Measurements from ENCODE around the gene FAM199X. TPM values are rescaled to one million over a fixed set of nuclear protein-coding genes. Genes with fewer than 3 reads are reported as not detected.

FAM199X gene
- total and polyA plus RNA-seq, 2 of the 8 experiments (the other 6 are each of a cell fraction or from before 2014, with no cell fraction given) = 3.1 to 14.9 TPM

DNA sequence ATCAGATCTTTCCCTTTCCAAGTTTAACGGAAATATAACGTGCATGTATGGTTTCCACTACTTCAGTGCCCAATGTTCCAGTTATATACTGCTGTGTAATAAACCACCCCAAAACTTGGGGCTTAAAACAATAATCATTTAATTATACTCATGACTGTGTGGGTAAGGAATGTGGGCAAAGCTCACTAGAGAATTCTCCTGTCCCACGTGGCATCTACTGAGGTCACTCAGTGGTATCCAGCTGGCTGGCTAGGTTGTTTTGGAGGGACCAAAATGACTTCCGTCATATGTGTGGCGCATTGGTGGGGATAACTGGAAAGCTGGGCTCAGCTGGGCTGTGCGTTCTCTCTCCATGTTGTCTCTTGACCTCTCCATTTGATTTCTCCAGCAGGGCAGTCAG, 35.4 kb upstream of the FAM199X start:
- Histone ChIP-seq H3K9ac (replicated peaks in 1 of 4; ENCODE audit: extremely low read depth in 1 of 4, low read depth in 3 of 4, low read length in 3 of 4) (no peak overlapping the region), H2BK15ac (ENCODE audit: low read length) (no peak overlapping the region), H3K23me2 (ENCODE audit: low read depth, low read length) (no peaks in the 10 kb centered on the region), H3K23ac (ENCODE audit: insufficient read length) (no peak overlapping the region), H4K20me1 (replicated peaks in 1 of 2; ENCODE audit: control insufficient read depth in 1 of 2, insufficient read depth in 2 of 2, low read length in 2 of 2) (no peaks in the 10 kb centered on the region), H3K14ac (ENCODE audit: insufficient read length) (no peak overlapping the region), H2AFZ (ENCODE audit: low read length) (no peak overlapping the region), H3K9me3 (ENCODE audit: insufficient read depth in 2 of 2, low read depth in 1 of 2, low read length in 1 of 2) (no peaks in the 10 kb centered on the region), H3K4me3 (ENCODE audit: extremely low read depth in 1 of 4, insufficient read depth in 2 of 4, low read depth in 3 of 4, low read length in 4 of 4) (no peak overlapping the region), H3K79me2 (ENCODE audit: control insufficient read depth in 1 of 2, insufficient read depth in 2 of 2, low read length in 2 of 2) (no peaks in the 10 kb centered on the region), H3K4me1 (replicated peaks in 1 of 4; ENCODE audit: control insufficient read depth in 3 of 4, insufficient read depth in 4 of 4, low read length in 3 of 4) (no peaks in the 10 kb centered on the region), H3K36me3 (ENCODE audit: control insufficient read depth in 2 of 4, insufficient read depth in 4 of 4, low read length in 3 of 4) (no peaks in the 10 kb centered on the region), H3K4ac (replicated peaks; ENCODE audit: insufficient read length, low read depth, low read length) (no peak overlapping the region), H2BK120ac (replicated peaks; ENCODE audit: low read depth, low read length) (no peak overlapping the region), H3K56ac (replicated peaks; ENCODE audit: insufficient read length, low read depth, low read length) (no peak overlapping the region), H2BK20ac (ENCODE audit: low read length) (no peak overlapping the region), H3K79me1 (ENCODE audit: low read depth, low read length) (no peaks in the 10 kb centered on the region), H2BK12ac (ENCODE audit: low read depth, low read length) (no peak overlapping the region), H4K5ac (ENCODE audit: insufficient read length, low read depth, low read length) (no peak overlapping the region), H3K27ac (ENCODE audit: low read depth, low read length) (no peak overlapping the region), H3K4me2 (ENCODE audit: insufficient read depth in 1 of 2, low read depth in 2 of 2, low read length in 2 of 2) (no peak overlapping the region), H3K27me3 (replicated peaks in 1 of 4; ENCODE audit: control insufficient read depth in 3 of 4, extremely low read depth in 1 of 4, insufficient read depth in 3 of 4, low read length in 3 of 4) (no peaks in the 10 kb centered on the region), H3K18ac (ENCODE audit: extremely low read depth, low read length) (no peak overlapping the region), H2BK5ac (ENCODE audit: low read depth, low read length) (no peak overlapping the region), H4K8ac (ENCODE audit: extremely low read depth, insufficient read depth, low read length) (no peak overlapping the region), H2AK5ac (ENCODE audit: low read depth, low read length) (no peak overlapping the region), H4K91ac (replicated peaks; ENCODE audit: insufficient read length, low read length) (no peak overlapping the region)
- DNase-seq (ENCODE audit: low read depth in 1 of 2, low spot score in 2 of 2) (no peak), FAIRE-seq (no peak)
- ChIA-PET POLR2A (ENCODE audit: partially characterized antibody) (no interaction called here), CTCF (ENCODE audit: partially characterized antibody) (interaction anchor here (1.1 to 1.5 kb wide), 2 partner anchors 30 to 213 kb away, joined by 3 read pairs; no protein-coding TSS in a partner anchor)
- WGBS, 2 experiments (ENCODE audit: extremely low coverage in 1 of 2, insufficient coverage in 1 of 2, insufficient read length in 1 of 2, insufficient replicate concordance in 2 of 2, low coverage in 1 of 2, low lambda C conversion rate in 2 of 2, missing lambda C conversion rate in 1 of 2) = 87% methylated on average over 6 of the region's 6 CpGs; no CpG with 5 or more reads in 1 of the 2 experiments
- TF ChIP-seq SP1 (IDR thresholded peaks at IDR 0.05; ENCODE audit: low read depth, low read length) (no peak), TCF12 (IDR thresholded peaks at IDR 0.05; ENCODE audit: low read depth, low read length) (no peak), HDAC2 (IDR thresholded peaks at IDR 0.05; ENCODE audit: borderline replicate concordance in 1 of 2, low read depth in 2 of 2, low read length in 2 of 2) (no peak), GABPA (IDR thresholded peaks at IDR 0.05; ENCODE audit: borderline replicate concordance, insufficient read depth, low read length) (no peak), CTBP2 (IDR thresholded peaks at IDR 0.05; ENCODE audit: borderline replicate concordance, insufficient read depth, insufficient read length, low read length) (no peak), EP300 (IDR thresholded peaks at IDR 0.05; ENCODE audit: borderline replicate concordance in 1 of 2, low read depth in 2 of 2, low read length in 2 of 2) (no peak), TEAD4 (IDR thresholded peaks at IDR 0.05; ENCODE audit: low read depth, low read length) (no peak), KDM5A (IDR thresholded peaks at IDR 0.05; ENCODE audit: low read length) (no peak), RBBP5 (IDR thresholded peaks at IDR 0.05; ENCODE audit: borderline replicate concordance, low read depth, low read length) (no peak), SIRT6 (IDR thresholded peaks at IDR 0.05; ENCODE audit: low read length) (no peak), JUND (IDR thresholded peaks at IDR 0.05; ENCODE audit: low read length) (no peak), NANOG (IDR thresholded peaks at IDR 0.05; ENCODE audit: insufficient read depth, low read depth, low read length, poor library complexity, severe bottlenecking) (no peak), POU5F1 (IDR thresholded peaks at IDR 0.05; ENCODE audit: low read depth, low read length) (no peak), ZNF274 (IDR thresholded peaks at IDR 0.05; ENCODE audit: borderline replicate concordance, extremely low read depth, low read length) (no peak)

All from H1 (cell line).